ENCODE results near the gene HSPA12A.

GRCh38 chr10:116636385-116636784, 106.0 kb downstream of the HSPA12A start:
- TF ChIP-seq CTCF (IDR thresholded peaks at IDR 0.05 in 4 of 5, conservative IDR thresholded peaks at IDR 0.05 in 1 of 5), result no peak
- TF ChIP-seq POLR2A (IDR thresholded peaks at IDR 0.05), result no peak
